ENCODE results near the gene VAMP4.

GRCh38 chr1:171736196-171736595, 5.7 kb downstream of the VAMP4 start:
- no peak for TF ChIP-seq RAD21 (conservative IDR thresholded peaks at IDR 0.05)
- TF ChIP-seq CTCF (IDR thresholded peaks at IDR 0.05; ENCODE audit: poor library complexity, severe bottlenecking): no peak
- TF ChIP-seq POLR2AphosphoS5 (IDR thresholded peaks at IDR 0.05): no peak
